GM12878 (cell line): ENCODE measurements around the gene SSBP4. TPM values are rescaled to one million over a fixed set of nuclear protein-coding genes. Genes with fewer than 3 reads are reported as not detected.

Experiments used
- ATAC-seq: fragments of 200-7000 bp; cut with Tn5 transposase; 3 replicates; pipeline ENCODE4 v1.9.1; 2020; ENCODE audit warnings: mild to moderate bottlenecking, moderate library complexity
- BruUV-seq: library from RNA; stranded (reverse); fragments of 400-500 nt; replicated peaks from 2 replicates; lab custom pipeline; 2021; lab: Mats Ljungman, UMichigan
- CTCF ChIA-PET: fragments of 300-600 bp; sonication (Branson Sonifier 250); formaldehyde crosslinking; extraction: SDS; loops from one replicate; lab custom pipeline; 2021; ENCODE audit warnings: inconsistent platforms; lab: Yijun Ruan, JAX
- POLR2A ChIA-PET: fragments of 350-600 bp; formaldehyde crosslinking; extraction: SDS; loops from one replicate; lab custom pipeline; 2021; ENCODE audit warnings: inconsistent platforms; lab: Charles Lee
- RAD21 ChIA-PET: fragments of 300-600 bp; sonication (Branson Sonifier 250); formaldehyde crosslinking; loops from one replicate; lab custom pipeline; 2023; ENCODE audit warnings: antibody characterized with exemption; ENCODE audit not compliant: unreplicated experiment; lab: Charles Lee
- SMC1A ChIA-PET: fragments of 300-600 bp; sonication (Branson Sonifier 250); formaldehyde crosslinking; loops from one replicate; lab custom pipeline; 2023; ENCODE audit not compliant: unreplicated experiment, uncharacterized antibody; lab: Charles Lee
- DNase-seq: peaks from one replicate; pipeline ENCODE4 v3.0.0-alpha.2; 2011; ENCODE audit warnings: low read depth, low spot score
- FAIRE-seq: peaks from 3 replicates; lab custom pipeline; 2011; peaks lifted over from hg19 to GRCh38; lab: Jason Lieb, UNC
- H2AFZ ChIP-seq: 2 replicates; pipeline ENCODE4 v1.6.0; 2011; ENCODE audit warnings: low read depth, low read length, control low read depth; ENCODE audit not compliant: control insufficient read depth
- H3K27ac ChIP-seq: 2 replicates; pipeline ENCODE4 v1.5.1; 2011; ENCODE audit warnings: control low read depth; ENCODE audit not compliant: control insufficient read depth, insufficient read depth
- H3K27me3 ChIP-seq, 2 experiments: replicated peaks in 1 of 2; 2 replicates each; pipeline versions ENCODE4 v1.6.0 to v1.6.1; 2011; ENCODE audit warnings: low read length in 1 of 2; ENCODE audit not compliant: control insufficient read depth in 2 of 2, insufficient read depth in 2 of 2
- H3K36me3 ChIP-seq, 2 experiments: 2 replicates each; pipeline ENCODE4 v1.5.1; 2011; ENCODE audit warnings: low read length in 1 of 2; ENCODE audit not compliant: control insufficient read depth in 2 of 2, insufficient read depth in 2 of 2
- H3K4me1 ChIP-seq: 2 replicates; pipeline ENCODE4 v1.6.1; 2011; ENCODE audit warnings: mild to moderate bottlenecking, low read length, moderate library complexity, mixed read lengths; ENCODE audit not compliant: control insufficient read depth, insufficient read depth
- H3K4me2 ChIP-seq: 2 replicates; pipeline ENCODE4 v1.6.0; 2011; ENCODE audit warnings: control low read depth; ENCODE audit not compliant: control insufficient read depth, insufficient read depth
- H3K4me3 ChIP-seq: fragments of 200-600 bp; sonication (generic); 2 replicates; pipeline ENCODE4 v1.5.1; 2016
- H3K79me2 ChIP-seq: 2 replicates; pipeline ENCODE4 v1.6.0; 2011; ENCODE audit warnings: low read length; ENCODE audit not compliant: control insufficient read depth, insufficient read depth
- H3K9ac ChIP-seq: 2 replicates; pipeline ENCODE4 v1.8.0; 2011; ENCODE audit warnings: low read length, control low read depth, mixed read lengths; ENCODE audit not compliant: control insufficient read depth, insufficient read depth
- H3K9me3 ChIP-seq: replicated peaks from 3 replicates; pipeline ENCODE4 v1.5.1; 2011; ENCODE audit warnings: mild to moderate bottlenecking, low read length; ENCODE audit not compliant: control insufficient read depth, insufficient read depth
- H4K20me1 ChIP-seq: 2 replicates; pipeline ENCODE4 v1.6.0; 2011; ENCODE audit not compliant: control insufficient read depth, insufficient read depth
- ATF2 ChIP-seq: IDR thresholded peaks from 2 replicates; pipeline ENCODE4 v1.6.1; 2012; ENCODE audit warnings: low read length, inconsistent platforms
- BMI1 ChIP-seq: fragments of 450-650 bp; IDR thresholded peaks from 2 replicates; pipeline ENCODE4 v1.6.1; 2016; ENCODE audit warnings: mild to moderate bottlenecking, moderate library complexity, borderline replicate concordance
- CEBPB ChIP-seq, 2 experiments: fragments of 150-350 bp in 1 of 2; IDR thresholded peaks; 2 replicates each; pipeline ENCODE4 v1.6.1; 2012 to 2014; ENCODE audit warnings: low read depth in 2 of 2, low read length in 2 of 2, borderline replicate concordance in 1 of 2, inconsistent platforms in 1 of 2
- CHD1 ChIP-seq: IDR thresholded peaks from 2 replicates; pipeline ENCODE4 v1.6.1; 2012; ENCODE audit warnings: low read depth, low read length, improper control_type of control experiment
- CHD4 ChIP-seq: fragments of 200-600 bp; sonication (generic); IDR thresholded peaks from 2 replicates; pipeline ENCODE4 v1.6.1; 2016; ENCODE audit warnings: mild to moderate bottlenecking
- CREB1 ChIP-seq: IDR thresholded peaks from 2 replicates; pipeline ENCODE4 v1.6.1; 2012; ENCODE audit warnings: low read depth, mild to moderate bottlenecking, inconsistent platforms
- DPF2 ChIP-seq: fragments of 450-650 bp; IDR thresholded peaks from 2 replicates; pipeline ENCODE4 v1.6.1; 2017; ENCODE audit warnings: mild to moderate bottlenecking
- E2F4 ChIP-seq: IDR thresholded peaks from 2 replicates; pipeline ENCODE4 v1.6.1; 2012; ENCODE audit warnings: low read depth, low read length, improper control_type of control experiment
- E4F1 ChIP-seq: fragments of 450-650 bp; IDR thresholded peaks from 2 replicates; pipeline ENCODE4 v1.6.1; 2018; ENCODE audit warnings: borderline replicate concordance, mild to moderate bottlenecking; ENCODE audit not compliant: partially characterized antibody
- EGR1 ChIP-seq, 2 experiments: IDR thresholded peaks; 1 replicate in 1 of 2; 2 replicates in 1 of 2; pipeline ENCODE4 v1.6.1; 2011 to 2012; ENCODE audit warnings: low read depth in 2 of 2, low read length in 2 of 2, borderline replicate concordance in 1 of 2, mild to moderate bottlenecking in 1 of 2, moderate library complexity in 1 of 2
- MEF2B ChIP-seq: fragments of 450-650 bp; IDR thresholded peaks from 2 replicates; pipeline ENCODE4 v1.6.1; 2018; ENCODE audit warnings: mild to moderate bottlenecking, moderate library complexity; ENCODE audit not compliant: partially characterized antibody, poor library complexity, severe bottlenecking
- MTA2 ChIP-seq: fragments of 450-650 bp; IDR thresholded peaks from 2 replicates; pipeline ENCODE4 v1.6.1; 2016; ENCODE audit warnings: low read depth, mild to moderate bottlenecking, moderate library complexity
- MXI1 ChIP-seq: fragments of 150-350 bp; IDR thresholded peaks from 2 replicates; pipeline ENCODE4 v1.6.1; 2011; ENCODE audit warnings: low read depth, mild to moderate bottlenecking, inconsistent platforms, low read length, improper control_type of control experiment
- NFXL1 ChIP-seq: fragments of 450-650 bp; IDR thresholded peaks from 2 replicates; pipeline ENCODE4 v1.6.1; 2017; ENCODE audit warnings: antibody characterized with exemption, mild to moderate bottlenecking, borderline replicate concordance
- NKRF ChIP-seq: fragments of 450-650 bp; conservative IDR thresholded peaks from 2 replicates; pipeline ENCODE4 v1.6.1; 2017; ENCODE audit warnings: mild to moderate bottlenecking, moderate library complexity
- POLR2A ChIP-seq: IDR thresholded peaks from 2 replicates; pipeline ENCODE4 v1.6.1; 2011; ENCODE audit warnings: low read depth, mild to moderate bottlenecking, low read length
- TCF7 ChIP-seq: IDR thresholded peaks from 2 replicates; pipeline ENCODE4 v1.6.1; 2014; ENCODE audit warnings: antibody characterized with exemption, borderline replicate concordance
- WGBS: methylation state at CpG from one replicate; pipeline ENCODE4 v1.1.6; 2016; ENCODE audit warnings: low lambda C conversion rate; ENCODE audit not compliant: insufficient replicate concordance, insufficient coverage; ENCODE audit errors: missing lambda C conversion rate; 5-methylcytosine and 5-hydroxymethylcytosine counted together
- in situ Hi-C: fragments of 300-500 bp; cut with MboI; formaldehyde crosslinking; loops from 9 replicates; pipeline ENCODE4 v1.14.3; 2018; ENCODE audit warnings: mixed read lengths
- intact Hi-C: fragments of 100-400 bp; cut with micrococcal nuclease; formaldehyde crosslinking; loops from one replicate; pipeline ENCODE4 v1.14.2; 2022; ENCODE audit not compliant: unreplicated experiment
- polyA plus RNA-seq, 11 experiments: library from polyadenylated mRNA; depleted of rRNA in 4 of 11; unstranded in 6 of 11; stranded (reverse) in 5 of 11; fragments of >200 nt; fragmentation: Nextera tagmentation in 4 of 11; fragmentation: Illumina TruSeq in 1 of 11; extraction: Ambion mirVana in 4 of 11; extraction: Trizol in 1 of 11; gene quantifications; 1 replicate in 1 of 11; 2 replicates in 10 of 11; pipeline versions ENCODE4 v1.2.1 to v1.2.3, GENCODE V29; 2011 to 2016; ENCODE audit warnings: inconsistent platforms in 2 of 11, missing spikeins in 2 of 11, low read depth in 1 of 11
- total RNA-seq, 4 experiments: library from RNA; depleted of rRNA in 3 of 4; stranded (reverse); fragments of >200 nt in 3 of 4; fragmentation: Illumina TruSeq in 1 of 4; extraction: Trizol in 1 of 4; gene quantifications; 2 replicates each; pipeline versions ENCODE4 v1.2.1 to v1.2.3, GENCODE V29; 2013 to 2021

The SSBP4 gene
- total and polyA plus RNA-seq, 10 of the 15 experiments (the other 5 are each of a cell fraction or from before 2014, with no cell fraction given), result 0.37 to 150 (median 38.9) TPM

GRCh38 chr19:18416778-18417249 is 2.4 kb upstream of the SSBP4 start:
- Histone ChIP-seq H3K9me3 (no peaks in the 10 kb centered on the region), H4K20me1 (no peaks in the 10 kb centered on the region), H3K4me1 (peaks cover 58% of the 10 kb centered on the region), H3K79me2 (peaks cover 26% of the 10 kb centered on the region), H3K36me3 (no peaks in the 10 kb centered on the region), H3K4me2 (peak overlapping the region; percentile 94), H2AFZ (peak overlapping the region; percentile 20), H3K4me3 (peak overlapping the region; percentile 65), H3K9ac (peak overlapping the region; percentile 76), H3K27ac (peak overlapping the region; percentile 78), H3K27me3 (no peaks in the 10 kb centered on the region)
- ATAC-seq (peak; percentile 54), FAIRE-seq (peak; percentile 49), DNase-seq (no peak)
- CTCF ChIA-PET, result interaction anchor here (0.7 to 8.8 kb wide), 9 partner anchors 18 to 137 kb away, joined by 3 to 88 read pairs (median 14); partner anchors contain the start of genes GDF15 and JUND
- no TSS peak for BruUV-seq
- SMC1A ChIA-PET, result interaction anchor here (1.1 to 2.6 kb wide), 8 partner anchors 12 to 235 kb away, joined by 3 to 11 read pairs (median 3); partner anchors contain the start of gene LSM4
- RAD21 ChIA-PET, result interaction anchor here (0.6 to 2.1 kb wide), 9 partner anchors 12 to 136 kb away, joined by 3 to 12 read pairs (median 4); partner anchors contain the start of genes JUND and LSM4
- POLR2A ChIA-PET, result interaction anchor here (1.0 to 2.6 kb wide), 7 partner anchors 15 to 211 kb away, joined by 3 to 21 read pairs (median 4); partner anchors contain the start of genes JUND and LSM4
- WGBS, result 5% methylated on average over 24 of the region's 44 CpGs
- intact Hi-C loops (loop anchor here (10.0 kb wide), 1 partner anchor 212 kb away; the partner anchor contains the start of gene RAB3A), in situ Hi-C loops (no loop called here)
- TF ChIP-seq NFXL1 (no peak), NKRF (no peak), CEBPB (IDR thresholded peaks at IDR 0.05; ENCODE audit: borderline replicate concordance in 1 of 2, low read depth in 2 of 2, low read length in 2 of 2) (no peak), EGR1 (IDR thresholded peaks at IDR 0.05; ENCODE audit: borderline replicate concordance in 1 of 2, low read depth in 2 of 2, low read length in 2 of 2) (peak in 1 of 2 experiments; percentile 76; a peak in 2 of 3 replicates), TCF7 (no peak), CHD4 (no peak), POLR2A (0 out of 2 replicates have a peak, but pooled peaks have one; percentile 42), MEF2B (peak; percentile 55), DPF2 (0 out of 2 replicates have a peak, but pooled peaks have one; percentile 20), CHD1 (no peak), CREB1 (0 out of 2 replicates have a peak, but pooled peaks have one; percentile 15), E4F1 (no peak), BMI1 (peak; percentile 91; the same call in 1 of the 2 replicates), MXI1 (peak; percentile 82), E2F4 (0 out of 2 replicates have a peak, but pooled peaks have one; percentile 35), MTA2 (no peak), ATF2 (no peak)
